ES-I3 (cell line): ENCODE measurements around the gene DPM1.

ENCODE experiments used
- H3K36me3 ChIP-seq: 2 replicates; pipeline ENCODE4 v1.6.1; 2013; ENCODE audit warnings: mild to moderate bottlenecking, low read length, control low read depth, moderate library complexity; ENCODE audit not compliant: insufficient read depth
- H3K4me1 ChIP-seq: 2 replicates; pipeline ENCODE4 v1.6.1; 2013; ENCODE audit warnings: mild to moderate bottlenecking, control low read depth, low read length; ENCODE audit not compliant: insufficient read depth
- H3K9ac ChIP-seq: 2 replicates; pipeline ENCODE4 v1.6.1; 2013; ENCODE audit warnings: low read depth, mild to moderate bottlenecking, low read length, moderate library complexity
- H3K9me3 ChIP-seq: 2 replicates; pipeline ENCODE4 v1.6.1; 2013; ENCODE audit warnings: mild to moderate bottlenecking, low read length, moderate library complexity; ENCODE audit not compliant: control insufficient read depth, insufficient read depth

The DPM1 gene

GRCh38 chr20:50957798-50958614 lies at the start of gene DPM1:
TSS of gene DPM1 (minus strand) at chr20:50958532. CDS start at chr20:50958523, 9 bp downstream.
- Histone ChIP-seq H3K9ac (peak within 1 kb of the TSS; percentile 93), H3K4me1 (peaks cover 9% of the 10 kb centered on the region), H3K36me3 (peaks cover 3% of the 10 kb centered on the region; the same call in 1 of the 2 replicates), H3K9me3 (no peaks in the 10 kb centered on the region; the same call in 1 of the 2 replicates)

- H3K4me1 ChIP-seq: no peaks in the 10 kb centered on the region
- H3K36me3 ChIP-seq: no peaks in the 10 kb centered on the region; the same call in 1 of the 2 replicates
- no peak overlapping the region for H3K9ac ChIP-seq
- no peaks in the 10 kb centered on the region for H3K9me3 ChIP-seq
Measured at GRCh38 chr20:51005214-51005613, 46.9 kb upstream of the DPM1 start.

DNA sequence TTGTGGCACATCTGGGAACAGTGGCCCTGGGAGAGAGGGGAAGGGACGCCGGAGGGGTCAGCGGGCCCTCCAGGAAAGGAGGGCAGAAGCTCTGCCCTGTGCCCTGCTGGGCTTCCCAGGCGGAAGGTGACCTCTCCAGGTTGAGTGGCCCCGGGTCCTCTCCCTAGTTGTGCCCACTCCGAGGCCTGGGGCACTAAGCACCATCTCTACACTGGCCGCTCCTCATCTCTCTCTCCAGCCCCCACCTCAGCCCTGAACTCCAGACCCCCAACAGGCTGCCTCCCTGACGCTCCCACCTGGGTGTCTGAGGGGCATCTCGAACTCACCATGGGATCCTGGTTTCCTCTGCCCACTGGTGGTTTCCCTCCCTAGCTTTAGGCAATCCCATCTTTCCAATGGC lies 46.4 kb upstream of the DPM1 start:
- no peak overlapping the region for H3K9ac ChIP-seq

GRCh38 chr20:51004305-51004727 lies 46.0 kb upstream of the DPM1 start:
- Histone ChIP-seq H3K4me1 (no peaks in the 10 kb centered on the region), H3K9ac (no peak overlapping the region), H3K36me3 (no peaks in the 10 kb centered on the region; the same call in 1 of the 2 replicates), H3K9me3 (no peaks in the 10 kb centered on the region)

More for the DNA sequence above, 46.4 kb upstream of the DPM1 start:
- Histone ChIP-seq H3K4me1 (no peaks in the 10 kb centered on the region), H3K9me3 (no peaks in the 10 kb centered on the region), H3K36me3 (no peaks in the 10 kb centered on the region; the same call in 1 of the 2 replicates)

DNA sequence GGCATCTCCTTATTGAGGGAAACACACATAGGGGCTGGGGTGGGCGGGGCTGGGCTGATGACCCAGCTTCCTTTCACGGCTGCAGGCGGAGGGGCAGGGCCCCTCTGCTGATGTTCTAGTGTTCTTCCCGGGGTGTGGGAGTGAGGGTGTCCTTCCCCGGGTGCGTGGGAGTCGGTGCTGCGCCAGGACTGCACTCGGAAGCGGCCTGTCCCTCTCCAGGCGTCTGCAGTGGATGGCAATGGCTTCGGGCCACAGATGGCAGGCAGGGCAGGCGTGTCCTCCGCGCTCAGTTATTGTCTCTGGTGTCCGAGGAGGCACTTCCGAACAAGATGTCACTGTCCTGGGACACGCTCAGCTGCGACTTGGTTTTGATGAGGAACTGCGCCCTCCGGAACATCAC lies 45.4 kb upstream of the DPM1 start:
- Histone ChIP-seq H3K9me3 (no peaks in the 10 kb centered on the region), H3K4me1 (no peaks in the 10 kb centered on the region), H3K36me3 (no peaks in the 10 kb centered on the region; the same call in 1 of the 2 replicates), H3K9ac (no peak overlapping the region)

DNA sequence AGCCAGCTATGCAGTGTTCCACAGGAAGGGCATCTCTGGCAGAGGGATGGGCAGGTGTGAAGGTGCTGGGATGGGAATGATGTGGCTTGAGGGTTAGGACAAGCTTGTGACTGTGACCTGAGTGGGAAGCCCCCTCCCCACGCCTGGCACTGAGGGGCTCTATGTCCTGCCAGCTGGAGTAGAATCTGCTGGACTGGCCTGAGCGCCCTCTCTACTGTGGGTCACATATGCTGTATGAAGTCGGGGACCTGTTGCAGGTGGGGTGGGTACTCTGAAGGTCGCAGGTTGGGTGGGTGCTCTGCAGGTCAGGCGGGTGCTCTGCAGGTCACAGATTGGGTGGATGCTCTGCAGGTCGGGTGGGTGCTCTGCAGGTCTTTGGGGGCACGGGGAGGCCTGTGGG lies 44.3 kb upstream of the DPM1 start:
- H3K36me3 ChIP-seq: no peaks in the 10 kb centered on the region; the same call in 1 of the 2 replicates
- no peaks in the 10 kb centered on the region for H3K4me1 ChIP-seq
- H3K9me3 ChIP-seq: no peaks in the 10 kb centered on the region
- no peak overlapping the region for H3K9ac ChIP-seq

GRCh38 chr20:51001430-51002265 lies 43.3 kb upstream of the DPM1 start:
- Histone ChIP-seq H3K36me3 (no peaks in the 10 kb centered on the region; the same call in 1 of the 2 replicates), H3K9me3 (no peaks in the 10 kb centered on the region), H3K4me1 (no peaks in the 10 kb centered on the region), H3K9ac (no peak overlapping the region)

DNA sequence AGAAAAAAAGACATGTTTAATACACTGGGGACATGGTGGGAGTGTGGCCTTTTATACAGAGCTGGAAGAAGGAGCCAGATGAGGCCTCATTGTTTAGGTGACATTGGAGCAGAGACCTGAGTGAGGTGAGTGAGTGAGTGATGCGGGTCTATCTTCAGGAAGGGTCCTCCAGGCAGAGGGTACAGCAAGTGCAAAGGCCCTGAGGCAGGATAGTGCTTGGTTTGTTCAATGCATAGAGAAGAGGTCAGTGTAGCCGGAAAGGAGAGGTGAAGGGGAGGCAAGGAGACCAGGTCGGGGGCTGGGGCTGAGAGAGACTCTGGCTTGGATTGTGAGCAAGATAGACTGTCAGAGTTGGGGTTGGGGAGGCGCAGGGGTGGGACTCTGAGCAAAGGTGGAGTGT lies 41.0 kb upstream of the DPM1 start:
- H3K9me3 ChIP-seq: no peaks in the 10 kb centered on the region
- H3K9ac ChIP-seq: no peak overlapping the region
- H3K4me1 ChIP-seq: no peaks in the 10 kb centered on the region
- no peaks in the 10 kb centered on the region; the same call in 1 of the 2 replicates for H3K36me3 ChIP-seq

- Histone ChIP-seq H3K36me3 (no peaks in the 10 kb centered on the region), H3K4me1 (peaks cover 4% of the 10 kb centered on the region; the same call in 1 of the 2 replicates), H3K9me3 (no peaks in the 10 kb centered on the region), H3K9ac (no peak overlapping the region)
Measured at GRCh38 chr20:50996901-50997865, 38.9 kb upstream of the DPM1 start.

DNA sequence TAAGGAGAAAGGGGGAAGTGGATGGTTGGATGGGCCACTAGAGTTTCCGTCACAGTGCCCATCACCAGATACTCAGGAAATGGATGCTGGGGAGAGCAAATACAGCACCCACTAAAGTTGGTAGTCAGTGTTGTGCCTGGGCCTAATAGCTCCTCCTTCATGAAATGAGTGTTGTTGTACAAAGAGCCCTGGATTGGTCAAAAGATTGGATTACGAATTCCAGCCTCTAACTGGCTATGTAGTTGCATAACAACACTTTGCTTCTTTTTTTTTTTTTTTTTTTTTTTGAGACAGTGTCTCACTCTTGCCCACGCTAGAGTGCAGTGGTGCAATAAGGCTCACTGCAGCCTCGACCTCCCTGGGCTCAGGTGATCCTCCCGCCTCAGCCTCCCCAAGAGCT lies 37.2 kb upstream of the DPM1 start:
- Histone ChIP-seq H3K36me3 (no peaks in the 10 kb centered on the region), H3K9me3 (no peaks in the 10 kb centered on the region), H3K9ac (no peak overlapping the region), H3K4me1 (peaks cover 8% of the 10 kb centered on the region)

- Histone ChIP-seq H3K4me1 (peaks cover 8% of the 10 kb centered on the region), H3K9ac (no peak overlapping the region), H3K36me3 (no peaks in the 10 kb centered on the region), H3K9me3 (no peaks in the 10 kb centered on the region)
Measured at GRCh38 chr20:50993876-50994275, 35.5 kb upstream of the DPM1 start.

DNA sequence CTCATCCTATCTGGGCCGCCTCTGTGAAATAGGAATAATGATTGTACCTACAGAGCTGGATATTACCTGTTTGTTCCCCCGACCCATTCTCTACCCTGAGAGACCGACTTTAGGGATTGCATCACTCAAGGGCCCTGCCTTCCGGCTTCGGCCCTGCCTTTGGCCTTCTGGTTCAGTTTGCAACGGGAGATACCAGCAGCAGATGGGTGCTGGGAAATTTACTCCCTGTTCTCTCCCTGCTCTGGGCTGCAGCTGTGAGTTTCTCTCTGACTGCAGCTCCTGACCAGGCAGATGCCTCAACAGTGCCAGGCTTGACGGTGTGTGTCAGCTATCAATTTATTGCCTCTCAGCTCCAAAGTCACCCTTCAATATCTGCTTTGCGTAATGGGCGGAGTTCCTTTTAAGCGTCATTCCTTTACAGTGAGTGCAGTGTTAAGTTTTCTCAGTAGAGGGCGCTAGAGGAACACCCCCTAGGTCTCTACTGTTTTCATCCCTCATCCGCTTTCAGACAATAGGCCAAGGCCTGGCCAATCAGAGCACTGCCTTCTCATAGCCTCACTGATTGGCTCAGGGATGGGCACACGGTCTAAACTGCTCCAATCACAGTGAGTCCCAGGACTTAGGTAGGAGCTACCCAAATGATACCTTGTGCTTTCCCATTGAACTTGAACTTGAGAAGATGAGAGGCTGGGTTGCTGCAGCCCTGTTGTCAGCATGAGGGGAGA lies 34.6 kb upstream of the DPM1 start:
- H3K4me1 ChIP-seq: peaks cover 11% of the 10 kb centered on the region
- no peaks in the 10 kb centered on the region for H3K9me3 ChIP-seq
- no peak overlapping the region for H3K9ac ChIP-seq
- no peaks in the 10 kb centered on the region for H3K36me3 ChIP-seq

DNA sequence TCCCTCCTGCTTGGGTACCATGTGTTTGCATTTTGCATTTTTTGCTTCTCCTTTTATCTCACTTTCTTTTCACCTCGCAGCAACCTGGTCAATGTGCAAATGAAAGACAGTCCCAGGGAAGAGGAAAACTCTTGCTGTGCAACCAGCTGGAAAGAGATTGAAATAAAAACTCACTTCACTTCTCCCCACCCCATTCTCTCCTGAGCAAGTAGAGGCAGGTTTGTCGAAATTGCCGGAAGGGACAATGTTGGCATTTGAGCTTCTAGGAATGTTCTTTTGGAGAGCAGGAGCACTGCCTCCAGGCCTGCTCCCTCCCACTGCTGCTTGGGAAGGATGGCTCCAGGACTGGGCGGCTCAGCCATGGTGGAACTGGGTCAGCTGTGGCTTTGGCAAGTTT lies 34.0 kb upstream of the DPM1 start:
- H3K9me3 ChIP-seq: no peaks in the 10 kb centered on the region
- H3K36me3 ChIP-seq: no peaks in the 10 kb centered on the region
- H3K4me1 ChIP-seq: peaks cover 11% of the 10 kb centered on the region
- H3K9ac ChIP-seq: no peak overlapping the region
